ENCODE data around the gene QRICH1. TPM values are rescaled to one million over a fixed set of nuclear protein-coding genes. Genes with fewer than 3 reads are reported as not detected.
A peak's percentile ranks its signal among the peaks of the same experiment; 100 is the strongest.

QRICH1 gene
- total and polyA plus RNA-seq, 2 of the 13 experiments (the other 11 are each of a cell fraction or from before 2014, with no cell fraction given): 52.6 to 102 TPM

- FAIRE-seq: peak; percentile 12
- TF ChIP-seq ZNF605 (CRISPR knock-in tag; IDR thresholded peaks at IDR 0.05): peak; percentile 85
- TF ChIP-seq PLRG1 (conservative IDR thresholded peaks at IDR 0.05): no peak
- peak; percentile 31; the same call in 1 of the 2 replicates for TF ChIP-seq POGK (CRISPR knock-in tag; conservative IDR thresholded peaks at IDR 0.05)
- no peak for TF ChIP-seq MAZ (IDR thresholded peaks at IDR 0.05; ENCODE audit: borderline replicate concordance, low read depth, low read length)
- TF ChIP-seq MAZ (CRISPR knock-in tag; IDR thresholded peaks at IDR 0.05; ENCODE audit: low read depth): no peak
- peak; percentile 68; the same call in 1 of the 2 replicates for TF ChIP-seq ZNF556 (CRISPR knock-in tag; IDR thresholded peaks at IDR 0.05; ENCODE audit: borderline replicate concordance)
- no peak; the same call in 1 of the 2 replicates for TF ChIP-seq PHF8 (CRISPR knock-in tag; IDR thresholded peaks at IDR 0.05)
- peak; percentile 32; the same call in 1 of the 2 replicates for TF ChIP-seq ZSCAN21 (CRISPR knock-in tag; IDR thresholded peaks at IDR 0.05; ENCODE audit: borderline replicate concordance)
- TF ChIP-seq DNMT3B (CRISPR knock-in tag; conservative IDR thresholded peaks at IDR 0.05): no peak
- peak; percentile 84 for TF ChIP-seq MEIS1 (CRISPR knock-in tag; IDR thresholded peaks at IDR 0.05; ENCODE audit: borderline replicate concordance)
- TF ChIP-seq SYNCRIP (IDR thresholded peaks at IDR 0.05; ENCODE audit: insufficient read depth, low read depth, low read length): no peak
- TF ChIP-seq AGO2 (optimal IDR thresholded peaks at IDR 0.05; ENCODE audit: low read depth, low read length): peak; percentile 72
- TF ChIP-seq PTBP1 (IDR thresholded peaks at IDR 0.05; ENCODE audit: low read depth, low read length, poor library complexity, severe bottlenecking): no peak
- peak; percentile 48; the same call in 1 of the 2 replicates for TF ChIP-seq ZNF788 (CRISPR knock-in tag; IDR thresholded peaks at IDR 0.05; ENCODE audit: borderline replicate concordance)
- no peak for TF ChIP-seq MTF2 (CRISPR knock-in tag; IDR thresholded peaks at IDR 0.05; ENCODE audit: borderline replicate concordance)
- TF ChIP-seq ZNF280B (CRISPR knock-in tag; IDR thresholded peaks at IDR 0.05; ENCODE audit: borderline replicate concordance): no peak
- no peak for TF ChIP-seq E2F2 (CRISPR knock-in tag; IDR thresholded peaks at IDR 0.05; ENCODE audit: borderline replicate concordance)
Observed at GRCh38 chr3:49092938-49093852, 676 bp downstream of the QRICH1 start.

More at GRCh38 chr3:49092938-49093852, 676 bp downstream of the QRICH1 start:
- Histone ChIP-seq H3K9ac (ENCODE audit: insufficient read depth, low read depth, low read length) (peak overlapping the region; percentile 99), H3K27ac (ENCODE audit: extremely low read length, insufficient read depth, low read length) (peak overlapping the region; percentile 98), H3K4me1 (ENCODE audit: insufficient read depth, low read length) (peaks cover 29% of the 10 kb centered on the region), H2AFZ (ENCODE audit: low read length) (no peak overlapping the region), H3K9me3 (ENCODE audit: low read length) (no peaks in the 10 kb centered on the region), H4K20me1 (ENCODE audit: insufficient read depth, low read length) (peaks cover 36% of the 10 kb centered on the region), H3K4me2 (ENCODE audit: low read depth, low read length) (peak overlapping the region; percentile 83), H3K4me3 (replicated peaks in 1 of 3; ENCODE audit: insufficient read depth in 1 of 3, low read depth in 2 of 3, low read length in 3 of 3) (peak overlapping the region; percentile 96 to 100 (median 99)), H3K36me3 (replicated peaks in 1 of 2; ENCODE audit: control insufficient read depth in 1 of 2, insufficient read depth in 2 of 2, low read length in 2 of 2) (peaks cover 8 to 18% of the 10 kb centered on the region in 2 experiments; a peak in 4 of 5 replicates), H3K79me2 (ENCODE audit: insufficient read depth, low read length) (peaks cover 49% of the 10 kb centered on the region), H3K27me3 (ENCODE audit: control insufficient read depth in 1 of 2, insufficient read depth in 2 of 2, low read length in 2 of 2) (no peaks in the 10 kb centered on the region; a peak in 1 of 5 replicates)
- POLR2A ChIA-PET: interaction anchor here (0.5 to 4.1 kb wide), 34 partner anchors 8 to 847 kb away, joined by 3 to 91 read pairs (median 6); partner anchors contain the start of genes AMT, CCDC71, DAG1 and DALRD3
- in situ Hi-C loops (cut with HindIII; ENCODE audit: extremely low pct_ligation_motif_present, low pct_unique_long_range_greater_than_20kb): no loop called here
- WGBS (ENCODE audit: low lambda C conversion rate): under 1% methylated on average over 26 of the region's 86 CpGs
- TSS peak; percentile 86 for BruUV-seq (replicated peaks)
- intact Hi-C loops (cut with micrococcal nuclease; ENCODE audit: unreplicated experiment): loop anchor here (5.0 kb wide), 3 partner anchors 39 to 319 kb away; partner anchors contain the start of genes LAMB2, NDUFAF3, RHOA and TCTA
- ATAC-seq (peak; percentile 36), DNase-seq (ENCODE audit: low spot score) (peak; percentile 65)
- CTCF ChIA-PET (ENCODE audit: low intra/inter-chr PET ratio, low total read pairs): no interaction called here

Measured in HepG2 (cell line).